ENCODE data around the gene SLC26A8. TPM values are rescaled to one million over a fixed set of nuclear protein-coding genes. Genes with fewer than 3 reads are reported as not detected.

Gene SLC26A8, protein sequence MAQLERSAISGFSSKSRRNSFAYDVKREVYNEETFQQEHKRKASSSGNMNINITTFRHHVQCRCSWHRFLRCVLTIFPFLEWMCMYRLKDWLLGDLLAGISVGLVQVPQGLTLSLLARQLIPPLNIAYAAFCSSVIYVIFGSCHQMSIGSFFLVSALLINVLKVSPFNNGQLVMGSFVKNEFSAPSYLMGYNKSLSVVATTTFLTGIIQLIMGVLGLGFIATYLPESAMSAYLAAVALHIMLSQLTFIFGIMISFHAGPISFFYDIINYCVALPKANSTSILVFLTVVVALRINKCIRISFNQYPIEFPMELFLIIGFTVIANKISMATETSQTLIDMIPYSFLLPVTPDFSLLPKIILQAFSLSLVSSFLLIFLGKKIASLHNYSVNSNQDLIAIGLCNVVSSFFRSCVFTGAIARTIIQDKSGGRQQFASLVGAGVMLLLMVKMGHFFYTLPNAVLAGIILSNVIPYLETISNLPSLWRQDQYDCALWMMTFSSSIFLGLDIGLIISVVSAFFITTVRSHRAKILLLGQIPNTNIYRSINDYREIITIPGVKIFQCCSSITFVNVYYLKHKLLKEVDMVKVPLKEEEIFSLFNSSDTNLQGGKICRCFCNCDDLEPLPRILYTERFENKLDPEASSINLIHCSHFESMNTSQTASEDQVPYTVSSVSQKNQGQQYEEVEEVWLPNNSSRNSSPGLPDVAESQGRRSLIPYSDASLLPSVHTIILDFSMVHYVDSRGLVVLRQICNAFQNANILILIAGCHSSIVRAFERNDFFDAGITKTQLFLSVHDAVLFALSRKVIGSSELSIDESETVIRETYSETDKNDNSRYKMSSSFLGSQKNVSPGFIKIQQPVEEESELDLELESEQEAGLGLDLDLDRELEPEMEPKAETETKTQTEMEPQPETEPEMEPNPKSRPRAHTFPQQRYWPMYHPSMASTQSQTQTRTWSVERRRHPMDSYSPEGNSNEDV
- total RNA-seq, result not detected in 2 replicates

GRCh38 chr6:36023996-36024795 lies at the start of gene SLC26A8:
TSS of gene SLC26A8 (minus strand) at chr6:36024641. CDS start at chr6:36019707, 4,934 bp downstream.

GRCh38 chr6:36027501-36028087 lies 3.2 kb upstream of the SLC26A8 start, which contains the start of gene MAPK14:
TSS of gene MAPK14 (plus strand) at chr6:36027808. CDS start at chr6:36028158, 350 bp downstream.

DNA sequence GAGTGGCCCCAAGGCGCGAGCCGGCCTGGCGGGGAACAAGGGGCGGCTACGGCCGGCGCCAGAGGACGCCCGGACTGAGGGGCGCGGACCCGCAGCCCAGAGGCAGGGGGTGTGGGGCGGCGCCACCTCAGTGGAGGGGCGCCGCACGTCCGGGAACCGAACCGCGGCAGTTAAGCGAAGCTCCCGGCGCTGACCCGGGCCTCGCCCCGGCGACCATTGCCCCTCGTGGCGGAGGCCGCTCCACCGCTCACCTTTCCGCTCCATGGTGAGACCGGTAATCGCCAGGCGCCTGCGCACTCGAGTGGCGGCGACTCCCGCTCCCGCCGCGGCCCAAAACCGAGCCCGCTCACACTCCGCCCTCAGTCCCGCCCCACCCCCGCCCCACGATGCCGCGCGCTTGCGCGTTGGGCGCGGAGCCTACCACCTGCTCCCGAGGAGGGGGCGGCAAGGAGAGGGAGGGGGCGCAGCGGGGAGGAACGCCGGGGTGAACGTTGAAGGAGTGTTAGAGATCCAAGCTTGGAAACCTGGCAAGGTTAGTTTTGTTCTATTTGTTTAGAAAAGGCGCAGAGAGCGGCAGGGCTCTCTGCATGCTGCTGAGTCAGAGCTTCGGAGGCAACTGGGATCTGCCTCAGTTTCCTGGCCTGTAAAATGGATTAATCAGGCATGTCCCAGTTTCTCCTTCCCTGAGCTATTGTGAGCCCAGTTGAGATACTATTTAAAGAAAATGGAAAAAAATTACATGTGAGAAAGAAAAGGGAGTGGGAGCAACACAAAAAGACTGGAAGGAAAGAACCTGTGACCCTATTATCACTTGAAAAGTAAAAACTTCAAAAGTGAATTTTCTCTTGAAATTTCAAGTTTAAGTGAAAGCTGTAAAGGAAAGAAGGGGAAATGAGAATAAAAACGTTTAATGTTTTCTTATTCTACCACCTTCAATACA lies 103.4 kb downstream of the SLC26A8 start, which contains the start of gene SRPK1:
Gene SRPK1, minus strand, starts transcription at position 306 of the 940 bp plus-strand sequence. Its CDS starts 42 bp downstream, at position 264.

Other genes starting within 250 kb of the SLC26A8 start
- gene CLPSL2, start 248.0 kb downstream of the SLC26A8 start, total RNA-seq, result not detected in 2 replicates
- not detected in 2 replicates for gene CLPSL1, start 243.6 kb downstream of the SLC26A8 start, total RNA-seq
- not detected in 2 replicates for gene CLPS, start 227.3 kb downstream of the SLC26A8 start, total RNA-seq
- gene LHFPL5, start 219.3 kb downstream of the SLC26A8 start, total RNA-seq, result not detected in 2 replicates
- gene SRPK1, start 103.5 kb downstream of the SLC26A8 start, total RNA-seq, result 30.9 and 68.2 TPM in 2 replicates
- 34.5 and 52.3 TPM in 2 replicates for gene MAPK14, start 3.2 kb upstream of the SLC26A8 start, total RNA-seq
- gene MAPK13, start 105.9 kb upstream of the SLC26A8 start, total RNA-seq, result 2.4 and 5.0 TPM in 2 replicates
- 7.1 and 19.0 TPM in 2 replicates for gene BRPF3, start 172.1 kb upstream of the SLC26A8 start, total RNA-seq
- not detected in 2 replicates for gene PNPLA1, start 245.4 kb upstream of the SLC26A8 start, total RNA-seq

All from bladder microvascular endothelial cell (primary cell).